Measurements from ENCODE around the gene MGAM2. TPM values are rescaled to one million over a fixed set of nuclear protein-coding genes. Genes with fewer than 3 reads are reported as not detected.

The MGAM2 gene
- total RNA-seq, 2 experiments from 2014 or later, result not detected

DNA sequence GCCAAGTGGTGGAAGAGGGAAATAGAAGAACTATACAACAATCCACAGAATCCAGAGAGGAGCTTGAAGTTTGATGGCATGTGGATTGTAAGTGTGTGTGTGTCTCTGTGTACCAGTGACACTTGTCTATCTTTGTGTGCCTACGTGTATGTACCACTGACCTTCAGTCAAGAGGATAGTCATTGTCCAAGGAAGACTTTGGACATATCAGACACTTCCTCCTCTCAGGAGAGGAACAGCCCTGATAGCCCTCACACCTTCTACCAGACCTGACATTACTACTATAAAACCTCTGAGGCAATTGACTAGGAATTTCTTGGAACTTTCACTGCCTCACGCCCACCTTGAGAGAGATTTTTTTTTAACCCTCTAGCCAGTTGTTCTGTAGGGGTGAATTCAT lies 19.6 kb upstream of the MGAM2 start:
- intact Hi-C loops (cut with micrococcal nuclease; ENCODE audit: unreplicated experiment), result no loop called here
- H3K9me2 ChIP-seq (ENCODE audit: insufficient read depth, low read length), result no peaks in the 10 kb centered on the region
- TF ChIP-seq, protein P1, sequence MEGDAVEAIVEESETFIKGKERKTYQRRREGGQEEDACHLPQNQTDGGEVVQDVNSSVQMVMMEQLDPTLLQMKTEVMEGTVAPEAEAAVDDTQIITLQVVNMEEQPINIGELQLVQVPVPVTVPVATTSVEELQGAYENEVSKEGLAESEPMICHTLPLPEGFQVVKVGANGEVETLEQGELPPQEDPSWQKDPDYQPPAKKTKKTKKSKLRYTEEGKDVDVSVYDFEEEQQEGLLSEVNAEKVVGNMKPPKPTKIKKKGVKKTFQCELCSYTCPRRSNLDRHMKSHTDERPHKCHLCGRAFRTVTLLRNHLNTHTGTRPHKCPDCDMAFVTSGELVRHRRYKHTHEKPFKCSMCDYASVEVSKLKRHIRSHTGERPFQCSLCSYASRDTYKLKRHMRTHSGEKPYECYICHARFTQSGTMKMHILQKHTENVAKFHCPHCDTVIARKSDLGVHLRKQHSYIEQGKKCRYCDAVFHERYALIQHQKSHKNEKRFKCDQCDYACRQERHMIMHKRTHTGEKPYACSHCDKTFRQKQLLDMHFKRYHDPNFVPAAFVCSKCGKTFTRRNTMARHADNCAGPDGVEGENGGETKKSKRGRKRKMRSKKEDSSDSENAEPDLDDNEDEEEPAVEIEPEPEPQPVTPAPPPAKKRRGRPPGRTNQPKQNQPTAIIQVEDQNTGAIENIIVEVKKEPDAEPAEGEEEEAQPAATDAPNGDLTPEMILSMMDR (conservative IDR thresholded peaks at IDR 0.05; ENCODE audit: low read length), result no peak
- no peak for TF ChIP-seq EZH2phosphoT487 (IDR thresholded peaks at IDR 0.05; ENCODE audit: borderline replicate concordance, low read depth, low read length)
- H3K4me3 ChIP-seq (ENCODE audit: low read depth, low read length, poor library complexity, severe bottlenecking), result no peak overlapping the region
- H3K27ac ChIP-seq (ENCODE audit: low read depth, low read length, poor library complexity, severe bottlenecking), result no peak overlapping the region
- H3K79me2 ChIP-seq (ENCODE audit: insufficient read depth, low read depth, low read length), result no peaks in the 10 kb centered on the region
- no peaks in the 10 kb centered on the region for H3K4me1 ChIP-seq (ENCODE audit: insufficient read depth, low read length, poor library complexity, severe bottlenecking)
- H4K20me1 ChIP-seq (ENCODE audit: insufficient read depth, low read length), result no peaks in the 10 kb centered on the region
- POLR2A ChIA-PET, result no interaction called here
- no peaks in the 10 kb centered on the region for H3K36me3 ChIP-seq (ENCODE audit: insufficient read depth, low read length)
- no peak overlapping the region for H2AFZ ChIP-seq (ENCODE audit: low read length)
- H3K4me2 ChIP-seq (ENCODE audit: low read length), result no peak overlapping the region
- DNase-seq (ENCODE audit: low spot score), result no peak
- no peaks in the 10 kb centered on the region for H3K9me3 ChIP-seq (ENCODE audit: low read length)
- BruUV-seq (replicated peaks), result no TSS peak
- CTCF ChIA-PET (ENCODE audit: unreplicated experiment), result no interaction called here

DNA sequence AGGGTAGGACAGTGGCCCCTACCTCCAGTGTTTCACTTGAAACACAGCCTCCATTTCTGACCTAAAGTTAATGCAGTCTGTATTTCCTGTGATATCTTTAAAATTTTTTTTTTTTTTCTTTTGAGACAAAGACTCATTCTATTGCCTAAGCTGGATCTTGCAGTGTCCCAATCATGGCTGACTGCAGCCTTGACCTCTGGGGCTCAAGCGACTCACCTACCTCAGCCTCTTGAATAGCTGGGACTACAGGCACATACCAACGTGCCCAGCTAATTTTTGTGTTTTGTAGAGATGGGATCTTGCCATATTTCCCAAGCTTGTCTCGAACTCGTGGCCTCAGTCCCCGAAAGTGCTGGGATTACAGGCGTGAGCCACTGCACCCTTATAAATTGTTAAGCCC lies 16.7 kb upstream of the MGAM2 start:
- Histone ChIP-seq H3K79me2 (ENCODE audit: insufficient read depth, low read depth, low read length) (no peaks in the 10 kb centered on the region), H3K36me3 (ENCODE audit: insufficient read depth, low read length) (no peaks in the 10 kb centered on the region), H3K9me2 (ENCODE audit: insufficient read depth, low read length) (no peaks in the 10 kb centered on the region), H3K9me3 (ENCODE audit: low read length) (no peaks in the 10 kb centered on the region), H2AFZ (ENCODE audit: low read length) (no peak overlapping the region), H3K27ac (ENCODE audit: low read depth, low read length, poor library complexity, severe bottlenecking) (no peak overlapping the region), H3K4me3 (ENCODE audit: low read depth, low read length, poor library complexity, severe bottlenecking) (no peak overlapping the region), H4K20me1 (ENCODE audit: insufficient read depth, low read length) (no peaks in the 10 kb centered on the region), H3K4me2 (ENCODE audit: low read length) (no peak overlapping the region), H3K4me1 (ENCODE audit: insufficient read depth, low read length, poor library complexity, severe bottlenecking) (no peaks in the 10 kb centered on the region)
- no TSS peak for BruUV-seq (replicated peaks)
- no peak for TF ChIP-seq EZH2phosphoT487 (IDR thresholded peaks at IDR 0.05; ENCODE audit: borderline replicate concordance, low read depth, low read length)
- TF ChIP-seq, protein P1 (conservative IDR thresholded peaks at IDR 0.05; ENCODE audit: low read length), result no peak
- CTCF ChIA-PET (ENCODE audit: unreplicated experiment), result no interaction called here
- POLR2A ChIA-PET, result interaction anchor here (0.7 kb wide), 1 partner anchor 1126 kb away, joined by 4 read pairs; no protein-coding TSS in a partner anchor
- intact Hi-C loops (cut with micrococcal nuclease; ENCODE audit: unreplicated experiment), result no loop called here
- no peak for DNase-seq (ENCODE audit: low spot score)

- Histone ChIP-seq H3K4me2 (ENCODE audit: low read length) (no peak overlapping the region), H3K9me3 (ENCODE audit: low read length) (no peaks in the 10 kb centered on the region), H3K9me2 (ENCODE audit: insufficient read depth, low read length) (no peaks in the 10 kb centered on the region), H2AFZ (ENCODE audit: low read length) (no peak overlapping the region), H3K27ac (ENCODE audit: low read depth, low read length, poor library complexity, severe bottlenecking) (no peak overlapping the region), H3K36me3 (ENCODE audit: insufficient read depth, low read length) (no peaks in the 10 kb centered on the region), H4K20me1 (ENCODE audit: insufficient read depth, low read length) (no peaks in the 10 kb centered on the region), H3K4me3 (ENCODE audit: low read depth, low read length, poor library complexity, severe bottlenecking) (no peak overlapping the region), H3K4me1 (ENCODE audit: insufficient read depth, low read length, poor library complexity, severe bottlenecking) (no peaks in the 10 kb centered on the region), H3K79me2 (ENCODE audit: insufficient read depth, low read depth, low read length) (no peaks in the 10 kb centered on the region)
- no peak for TF ChIP-seq EZH2phosphoT487 (IDR thresholded peaks at IDR 0.05; ENCODE audit: borderline replicate concordance, low read depth, low read length)
- TF ChIP-seq, protein P1 (conservative IDR thresholded peaks at IDR 0.05; ENCODE audit: low read length), result no peak
- BruUV-seq (replicated peaks), result no TSS peak
- intact Hi-C loops (cut with micrococcal nuclease; ENCODE audit: unreplicated experiment), result no loop called here
- POLR2A ChIA-PET, result no interaction called here
- DNase-seq (ENCODE audit: low spot score), result no peak
- CTCF ChIA-PET (ENCODE audit: unreplicated experiment), result no interaction called here
Observed at GRCh38 chr7:142097571-142097970, 13.9 kb upstream of the MGAM2 start.
